ENCODE results near the gene EYA2.
A peak's percentile ranks its signal among the peaks of the same experiment; 100 is the strongest.

Gene EYA2

GRCh38 chr20:46894579-46894958 lies at the start of gene EYA2:
Gene EYA2 (plus strand): TSS chr20:46894843. CDS start chr20:46990011, 95,168 bp downstream.
- H3K4me1 ChIP-seq (ENCODE audit: insufficient read depth, insufficient read length), result no peaks in the 10 kb centered on the region
- no peaks in the 10 kb centered on the region for H3K36me3 ChIP-seq (ENCODE audit: insufficient read depth, insufficient read length, low read length)
- H3K9me3 ChIP-seq (ENCODE audit: insufficient read depth, low read length), result peaks cover 10% of the 10 kb centered on the region; the same call in 1 of the 2 replicates
- H3K9ac ChIP-seq (ENCODE audit: insufficient read length, low read depth), result peak within 1 kb of the TSS; percentile 79
- peaks cover 36% of the 10 kb centered on the region for H3K27me3 ChIP-seq (ENCODE audit: insufficient read depth, insufficient read length)
- no peak for TF ChIP-seq ZNF274 (IDR thresholded peaks at IDR 0.05; ENCODE audit: low read depth, low read length)
- TF ChIP-seq YY1 (IDR thresholded peaks at IDR 0.05; ENCODE audit: insufficient read depth, insufficient read length), result no peak
- no peak for TF ChIP-seq SUZ12 (IDR thresholded peaks at IDR 0.05; ENCODE audit: extremely low read depth, insufficient read depth, insufficient read length)
- peak within 1 kb of the TSS; percentile 72 for H3K4me3 ChIP-seq (ENCODE audit: insufficient read length, low read depth)
- peak; percentile 9 for DNase-seq (ENCODE audit: low read depth, low spot score)

GRCh38 chr20:46844965-46845364 lies 49.7 kb upstream of the EYA2 start:
- Histone ChIP-seq H3K36me3 (ENCODE audit: insufficient read depth, insufficient read length, low read length) (no peaks in the 10 kb centered on the region), H3K27me3 (ENCODE audit: insufficient read depth, insufficient read length) (no peaks in the 10 kb centered on the region), H3K4me3 (ENCODE audit: insufficient read length, low read depth) (no peak overlapping the region), H3K9me3 (ENCODE audit: insufficient read depth, low read length) (no peaks in the 10 kb centered on the region), H3K4me1 (ENCODE audit: insufficient read depth, insufficient read length) (no peaks in the 10 kb centered on the region), H3K9ac (ENCODE audit: insufficient read length, low read depth) (no peak overlapping the region)
- no peak for DNase-seq (ENCODE audit: low read depth, low spot score)
- TF ChIP-seq YY1 (IDR thresholded peaks at IDR 0.05; ENCODE audit: insufficient read depth, insufficient read length), result no peak
- TF ChIP-seq ZNF274 (IDR thresholded peaks at IDR 0.05; ENCODE audit: low read depth, low read length), result no peak
- TF ChIP-seq SUZ12 (IDR thresholded peaks at IDR 0.05; ENCODE audit: extremely low read depth, insufficient read depth, insufficient read length), result no peak

- Histone ChIP-seq H3K27me3 (ENCODE audit: insufficient read depth, insufficient read length) (no peaks in the 10 kb centered on the region), H3K4me1 (ENCODE audit: insufficient read depth, insufficient read length) (no peaks in the 10 kb centered on the region), H3K36me3 (ENCODE audit: insufficient read depth, insufficient read length, low read length) (no peaks in the 10 kb centered on the region), H3K4me3 (ENCODE audit: insufficient read length, low read depth) (no peak overlapping the region), H3K9me3 (ENCODE audit: insufficient read depth, low read length) (no peaks in the 10 kb centered on the region), H3K9ac (ENCODE audit: insufficient read length, low read depth) (no peak overlapping the region)
- TF ChIP-seq ZNF274 (IDR thresholded peaks at IDR 0.05; ENCODE audit: low read depth, low read length) (no peak), YY1 (IDR thresholded peaks at IDR 0.05; ENCODE audit: insufficient read depth, insufficient read length) (no peak), SUZ12 (IDR thresholded peaks at IDR 0.05; ENCODE audit: extremely low read depth, insufficient read depth, insufficient read length) (no peak)
- no peak for DNase-seq (ENCODE audit: low read depth, low spot score)
Observed at GRCh38 chr20:46849269-46849668, 45.4 kb upstream of the EYA2 start.

GRCh38 chr20:46849751-46850150 lies 44.9 kb upstream of the EYA2 start:
- TF ChIP-seq SUZ12 (IDR thresholded peaks at IDR 0.05; ENCODE audit: extremely low read depth, insufficient read depth, insufficient read length), result no peak
- Histone ChIP-seq H3K36me3 (ENCODE audit: insufficient read depth, insufficient read length, low read length) (no peaks in the 10 kb centered on the region), H3K4me1 (ENCODE audit: insufficient read depth, insufficient read length) (no peaks in the 10 kb centered on the region), H3K9me3 (ENCODE audit: insufficient read depth, low read length) (no peaks in the 10 kb centered on the region), H3K27me3 (ENCODE audit: insufficient read depth, insufficient read length) (no peaks in the 10 kb centered on the region), H3K4me3 (ENCODE audit: insufficient read length, low read depth) (no peak overlapping the region), H3K9ac (ENCODE audit: insufficient read length, low read depth) (no peak overlapping the region)
- no peak for DNase-seq (ENCODE audit: low read depth, low spot score)

GRCh38 chr20:46850416-46850815 lies 44.2 kb upstream of the EYA2 start:
- no peaks in the 10 kb centered on the region for H3K36me3 ChIP-seq (ENCODE audit: insufficient read depth, insufficient read length, low read length)
- no peak for DNase-seq (ENCODE audit: low read depth, low spot score)
- H3K27me3 ChIP-seq (ENCODE audit: insufficient read depth, insufficient read length), result no peaks in the 10 kb centered on the region
- TF ChIP-seq YY1 (IDR thresholded peaks at IDR 0.05; ENCODE audit: insufficient read depth, insufficient read length), result no peak
- no peak for TF ChIP-seq SUZ12 (IDR thresholded peaks at IDR 0.05; ENCODE audit: extremely low read depth, insufficient read depth, insufficient read length)
- no peak for TF ChIP-seq ZNF274 (IDR thresholded peaks at IDR 0.05; ENCODE audit: low read depth, low read length)
- no peaks in the 10 kb centered on the region for H3K4me1 ChIP-seq (ENCODE audit: insufficient read depth, insufficient read length)
- no peaks in the 10 kb centered on the region for H3K9me3 ChIP-seq (ENCODE audit: insufficient read depth, low read length)
- no peak overlapping the region for H3K9ac ChIP-seq (ENCODE audit: insufficient read length, low read depth)
- no peak overlapping the region for H3K4me3 ChIP-seq (ENCODE audit: insufficient read length, low read depth)

GRCh38 chr20:46850896-46851295 lies 43.7 kb upstream of the EYA2 start:
- no peak for DNase-seq (ENCODE audit: low read depth, low spot score)
- no peak overlapping the region for H3K9ac ChIP-seq (ENCODE audit: insufficient read length, low read depth)
- H3K4me1 ChIP-seq (ENCODE audit: insufficient read depth, insufficient read length), result no peaks in the 10 kb centered on the region
- TF ChIP-seq YY1 (IDR thresholded peaks at IDR 0.05; ENCODE audit: insufficient read depth, insufficient read length) (no peak), ZNF274 (IDR thresholded peaks at IDR 0.05; ENCODE audit: low read depth, low read length) (no peak), SUZ12 (IDR thresholded peaks at IDR 0.05; ENCODE audit: extremely low read depth, insufficient read depth, insufficient read length) (no peak)
- H3K4me3 ChIP-seq (ENCODE audit: insufficient read length, low read depth), result no peak overlapping the region
- no peaks in the 10 kb centered on the region for H3K9me3 ChIP-seq (ENCODE audit: insufficient read depth, low read length)
- no peaks in the 10 kb centered on the region for H3K27me3 ChIP-seq (ENCODE audit: insufficient read depth, insufficient read length)
- H3K36me3 ChIP-seq (ENCODE audit: insufficient read depth, insufficient read length, low read length), result no peaks in the 10 kb centered on the region

- Histone ChIP-seq H3K9me3 (ENCODE audit: insufficient read depth, low read length) (no peaks in the 10 kb centered on the region), H3K4me1 (ENCODE audit: insufficient read depth, insufficient read length) (no peaks in the 10 kb centered on the region), H3K36me3 (ENCODE audit: insufficient read depth, insufficient read length, low read length) (no peaks in the 10 kb centered on the region), H3K4me3 (ENCODE audit: insufficient read length, low read depth) (no peak overlapping the region), H3K27me3 (ENCODE audit: insufficient read depth, insufficient read length) (no peaks in the 10 kb centered on the region), H3K9ac (ENCODE audit: insufficient read length, low read depth) (no peak overlapping the region)
- no peak for TF ChIP-seq YY1 (IDR thresholded peaks at IDR 0.05; ENCODE audit: insufficient read depth, insufficient read length)
- TF ChIP-seq SUZ12 (IDR thresholded peaks at IDR 0.05; ENCODE audit: extremely low read depth, insufficient read depth, insufficient read length), result no peak
- TF ChIP-seq ZNF274 (IDR thresholded peaks at IDR 0.05; ENCODE audit: low read depth, low read length), result no peak
- no peak for DNase-seq (ENCODE audit: low read depth, low spot score)
Observed at GRCh38 chr20:46851746-46852145, 42.9 kb upstream of the EYA2 start.

- TF ChIP-seq ZNF274 (IDR thresholded peaks at IDR 0.05; ENCODE audit: low read depth, low read length), result no peak
- H3K4me3 ChIP-seq (ENCODE audit: insufficient read length, low read depth), result no peak overlapping the region
- DNase-seq (ENCODE audit: low read depth, low spot score), result no peak
- H3K9ac ChIP-seq (ENCODE audit: insufficient read length, low read depth), result no peak overlapping the region
- no peaks in the 10 kb centered on the region for H3K27me3 ChIP-seq (ENCODE audit: insufficient read depth, insufficient read length)
- H3K36me3 ChIP-seq (ENCODE audit: insufficient read depth, insufficient read length, low read length), result no peaks in the 10 kb centered on the region
- no peaks in the 10 kb centered on the region for H3K9me3 ChIP-seq (ENCODE audit: insufficient read depth, low read length)
- no peaks in the 10 kb centered on the region for H3K4me1 ChIP-seq (ENCODE audit: insufficient read depth, insufficient read length)
Observed at GRCh38 chr20:46852313-46852712, 42.3 kb upstream of the EYA2 start.
